Loucy (cell line): ENCODE measurements around the gene AEBP2.

Source experiments
- EZH2phosphoT487 ChIP-seq: fragments of 200-600 bp; IDR thresholded peaks from 2 replicates; pipeline ENCODE4 v1.6.1; 2018; ENCODE audit warnings: antibody characterized with exemption, mild to moderate bottlenecking, moderate library complexity, borderline replicate concordance
- TF ChIP-seq, protein P1 (sequence below): fragments of 200-600 bp; sonication (generic); conservative IDR thresholded peaks from 2 replicates; pipeline ENCODE4 v1.5.1; 2014; ENCODE audit warnings: mild to moderate bottlenecking, antibody characterized with exemption, low read length

DNA sequence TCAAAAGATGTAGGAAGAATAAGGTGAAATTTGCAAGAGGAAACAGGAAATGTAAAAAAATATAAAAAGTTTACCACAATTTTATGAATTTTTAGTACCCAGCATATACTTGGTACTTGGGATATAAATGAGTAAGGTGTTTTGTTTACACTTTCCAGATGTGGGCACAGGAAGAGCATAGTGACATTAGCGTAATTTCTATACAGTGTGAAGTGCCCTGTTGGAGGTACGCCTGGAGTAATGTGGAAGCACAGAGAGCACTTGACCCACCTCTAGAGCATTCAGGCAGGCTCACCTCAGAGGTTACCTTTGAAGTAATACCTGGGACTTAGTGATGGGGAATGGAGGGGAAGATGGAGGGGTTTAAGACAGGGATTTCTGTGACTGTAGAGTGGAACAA lies 89.5 kb downstream of the AEBP2 start:
- TF ChIP-seq, protein P1, sequence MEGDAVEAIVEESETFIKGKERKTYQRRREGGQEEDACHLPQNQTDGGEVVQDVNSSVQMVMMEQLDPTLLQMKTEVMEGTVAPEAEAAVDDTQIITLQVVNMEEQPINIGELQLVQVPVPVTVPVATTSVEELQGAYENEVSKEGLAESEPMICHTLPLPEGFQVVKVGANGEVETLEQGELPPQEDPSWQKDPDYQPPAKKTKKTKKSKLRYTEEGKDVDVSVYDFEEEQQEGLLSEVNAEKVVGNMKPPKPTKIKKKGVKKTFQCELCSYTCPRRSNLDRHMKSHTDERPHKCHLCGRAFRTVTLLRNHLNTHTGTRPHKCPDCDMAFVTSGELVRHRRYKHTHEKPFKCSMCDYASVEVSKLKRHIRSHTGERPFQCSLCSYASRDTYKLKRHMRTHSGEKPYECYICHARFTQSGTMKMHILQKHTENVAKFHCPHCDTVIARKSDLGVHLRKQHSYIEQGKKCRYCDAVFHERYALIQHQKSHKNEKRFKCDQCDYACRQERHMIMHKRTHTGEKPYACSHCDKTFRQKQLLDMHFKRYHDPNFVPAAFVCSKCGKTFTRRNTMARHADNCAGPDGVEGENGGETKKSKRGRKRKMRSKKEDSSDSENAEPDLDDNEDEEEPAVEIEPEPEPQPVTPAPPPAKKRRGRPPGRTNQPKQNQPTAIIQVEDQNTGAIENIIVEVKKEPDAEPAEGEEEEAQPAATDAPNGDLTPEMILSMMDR = no peak
- no peak for TF ChIP-seq EZH2phosphoT487
